Gastrocnemius medialis (tissue), 4 donors: ENCODE measurements around the gene HSD3B7. TPM values are rescaled to one million over a fixed set of nuclear protein-coding genes. Genes with fewer than 3 reads are reported as not detected.
A peak's percentile ranks its signal among the peaks of the same experiment; 100 is the strongest.

Experiments used
- ATAC-seq, 2 donors: fragments of 150-250 bp; one replicate each; pipeline ENCODE4 v1.9.1; 2016
- DNase-seq, 2 donors: peaks; one replicate each; pipeline ENCODE4 v3.0.0-alpha.2; 2019
- H3K27ac ChIP-seq, 4 donors: fragments of 200-600 bp; sonication (generic); 1 replicate in 1 of 4; 2 replicates in 3 of 4; pipeline ENCODE4 v1.5.1; 2016 to 2018; ENCODE audit warnings: mild to moderate bottlenecking in 2 of 4, moderate library complexity in 1 of 4
- H3K27me3 ChIP-seq, 3 donors: fragments of 200-600 bp; sonication (generic) in 2 of 3; 1 replicate in 1 of 3; 2 replicates in 2 of 3; pipeline versions ENCODE4 v1.5.1 to v1.6.0; 2016 to 2019; ENCODE audit warnings: mild to moderate bottlenecking in 1 of 3, moderate library complexity in 1 of 3
- H3K36me3 ChIP-seq, 2 donors: fragments of 200-600 bp; sonication (generic) in 1 of 2; one replicate each; pipeline ENCODE4 v1.5.1; 2017 to 2018
- H3K4me1 ChIP-seq, 2 donors: fragments of 200-600 bp; sonication (generic) in 1 of 2; one replicate each; pipeline ENCODE4 v1.5.1; 2016 to 2017; ENCODE audit warnings: mild to moderate bottlenecking in 2 of 2
- H3K4me3 ChIP-seq, 4 donors: fragments of 200-600 bp; sonication (generic) in 3 of 4; 1 replicate in 1 of 4; 2 replicates in 3 of 4; pipeline ENCODE4 v1.5.1; 2016 to 2019; ENCODE audit warnings: mild to moderate bottlenecking in 2 of 4
- H3K9me3 ChIP-seq, 3 donors: fragments of 200-600 bp; sonication (generic) in 2 of 3; 1 replicate in 1 of 3; 2 replicates in 2 of 3; pipeline ENCODE4 v1.5.1; 2016 to 2019
- CTCF ChIP-seq, 5 experiments: fragments of 450-650 bp in 3 of 5; fragments of 200-600 bp in 2 of 5; sonication (generic) in 2 of 5; IDR thresholded peaks in 4 of 5; conservative IDR thresholded peaks in 1 of 5; 1 replicate in 4 of 5; 2 replicates in 1 of 5; pipeline ENCODE4 v1.5.1; 2016 to 2019; ENCODE audit warnings: antibody characterized with exemption in 5 of 5, mild to moderate bottlenecking in 3 of 5, moderate library complexity in 3 of 5
- POLR2A ChIP-seq, 2 donors: fragments of 450-650 bp; IDR thresholded peaks; one replicate each; pipeline ENCODE4 v1.6.1; 2017; ENCODE audit warnings: antibody characterized with exemption in 2 of 2, mild to moderate bottlenecking in 2 of 2, moderate library complexity in 2 of 2
- in situ Hi-C, 4 donors: fragments of 200-750 bp; cut with MboI; loops; one replicate each; pipeline versions ENCODE4 v1.15.0 to v1.8.0; 2017; ENCODE audit warnings: low sequenced_read_pairs in 4 of 4
- intact Hi-C: fragments of 100-400 bp; cut with DNase I; formaldehyde crosslinking; loops from one replicate; pipeline ENCODE4 v1.15.1; 2023; ENCODE audit warnings: low total_unique reads
- total RNA-seq, 4 donors: library from RNA; depleted of rRNA; stranded (reverse); fragments of >200 nt; gene quantifications; one replicate each; pipeline versions ENCODE4 v1.1.0 to v1.2.3, GENCODE V29; 2016

Gene HSD3B7
- total RNA-seq, 4 donors from 2014 or later = 1.5 to 6.8 (median 5.4) TPM

DNA sequence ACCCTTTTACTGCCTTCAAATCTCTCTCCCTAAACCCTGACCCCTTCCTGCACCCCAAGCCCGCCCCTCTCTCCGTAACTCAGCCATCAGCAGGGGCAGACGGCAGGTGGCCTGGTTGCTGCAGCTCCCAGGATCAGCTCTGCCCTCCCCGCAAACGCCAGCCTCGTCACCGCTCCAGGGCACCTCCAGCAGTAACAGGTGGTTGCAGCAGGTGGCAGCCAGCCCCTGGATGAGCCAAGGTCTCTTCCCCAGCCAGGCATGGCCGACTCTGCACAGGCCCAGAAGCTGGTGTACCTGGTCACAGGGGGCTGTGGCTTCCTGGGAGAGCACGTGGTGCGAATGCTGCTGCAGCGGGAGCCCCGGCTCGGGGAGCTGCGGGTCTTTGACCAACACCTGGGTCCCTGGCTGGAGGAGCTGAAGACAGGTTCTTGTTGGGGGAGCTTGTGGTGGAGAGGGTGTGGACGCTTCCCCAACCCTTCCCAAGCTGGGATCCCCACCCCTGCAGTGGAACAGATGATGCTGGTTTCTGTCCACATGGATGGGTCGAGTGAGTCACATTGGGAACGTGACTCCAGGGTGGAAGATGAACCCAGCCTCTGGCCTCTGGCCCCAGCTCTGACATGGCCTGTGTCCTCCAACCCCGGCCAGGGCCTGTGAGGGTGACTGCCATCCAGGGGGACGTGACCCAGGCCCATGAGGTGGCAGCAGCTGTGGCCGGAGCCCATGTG is 558 bp downstream of the HSD3B7 start:
- intact Hi-C loops (loop anchor here (2.0 to 10.0 kb wide), 5 partner anchors 87 to 883 kb away; partner anchors contain the start of genes VKORC1, ZNF646, ZNF668 and ZNF843), in situ Hi-C loops (loop anchor here in 3 of 4 donors (10.0 to 25.0 kb wide), 5 partner anchors 102 to 877 kb away; partner anchors contain the start of genes ZNF267 (in 3 of the 3), ZNF843 (in 2 of the 3), COX6A2 (in 1 of the 3) and PRSS36 (in 1 of the 3))
- H3K9me3 ChIP-seq = no peaks in the 10 kb centered on the region
- H3K27me3 ChIP-seq = no peaks in the 10 kb centered on the region
- H3K27ac ChIP-seq = peak overlapping the region; percentile 69 to 86 (median 78)
- DNase-seq (peak; percentile 26 to 75), ATAC-seq (peak; percentile 61 to 64)
- peak overlapping the region; percentile 50 to 66 (median 55) for H3K4me3 ChIP-seq
- TF ChIP-seq POLR2A (IDR thresholded peaks at IDR 0.05) (no peak), CTCF (IDR thresholded peaks at IDR 0.05 in 4 of 5, conservative IDR thresholded peaks at IDR 0.05 in 1 of 5) (no peak)
- H3K36me3 ChIP-seq = peaks cover 0 to 27% of the 10 kb centered on the region in 2 donors
- H3K4me1 ChIP-seq = peaks cover 9 to 15% of the 10 kb centered on the region in 2 donors

GRCh38 chr16:30986129-30986991 is 1.4 kb downstream of the HSD3B7 start:
- intact Hi-C loops = loop anchor here (5.0 to 10.0 kb wide), 2 partner anchors 86 to 728 kb away; partner anchors contain the start of genes ZNF646 and ZNF668
- in situ Hi-C loops = loop anchor here in 3 of 4 donors (10.0 to 25.0 kb wide), 5 partner anchors 101 to 876 kb away; partner anchors contain the start of genes ZNF267 (in 3 of the 3), ZNF843 (in 2 of the 3), COX6A2 (in 1 of the 3) and PRSS36 (in 1 of the 3)
- H3K27me3 ChIP-seq = no peaks in the 10 kb centered on the region

GRCh38 chr16:30987581-30988190 is 2.7 kb downstream of the HSD3B7 start:
- ATAC-seq = no peak
- in situ Hi-C loops (loop anchor here in 3 of 4 donors (10.0 to 25.0 kb wide), 5 partner anchors 100 to 875 kb away; partner anchors contain the start of genes ZNF267 (in 3 of the 3), ZNF843 (in 2 of the 3), COX6A2 (in 1 of the 3) and PRSS36 (in 1 of the 3)), intact Hi-C loops (loop anchor here (5.0 to 10.0 kb wide), 2 partner anchors 85 to 727 kb away; partner anchors contain the start of genes ZNF646 and ZNF668)
- H3K27ac ChIP-seq = no peak overlapping the region
- no peak overlapping the region for H3K4me3 ChIP-seq
- no peak for DNase-seq
- H3K36me3 ChIP-seq = peaks cover 0 to 14% of the 10 kb centered on the region in 2 donors
- no peaks in the 10 kb centered on the region for H3K27me3 ChIP-seq
- peaks cover 9 to 15% of the 10 kb centered on the region in 2 donors for H3K4me1 ChIP-seq
- H3K9me3 ChIP-seq = no peaks in the 10 kb centered on the region
- TF ChIP-seq POLR2A (IDR thresholded peaks at IDR 0.05) (no peak), CTCF (IDR thresholded peaks at IDR 0.05 in 4 of 5, conservative IDR thresholded peaks at IDR 0.05 in 1 of 5) (no peak)

More at GRCh38 chr16:30986129-30986991, 1.4 kb downstream of the HSD3B7 start:
- Histone ChIP-seq H3K36me3 (peaks cover 0 to 19% of the 10 kb centered on the region in 2 donors), H3K4me3 (no peak overlapping the region), H3K27ac (peak overlapping the region; percentile 69 to 86 (median 78)), H3K9me3 (no peaks in the 10 kb centered on the region), H3K4me1 (peaks cover 9 to 15% of the 10 kb centered on the region in 2 donors)
- ATAC-seq (no peak), DNase-seq (no peak)
- no peak for TF ChIP-seq POLR2A (IDR thresholded peaks at IDR 0.05)
- no peak for TF ChIP-seq CTCF (IDR thresholded peaks at IDR 0.05 in 4 of 5, conservative IDR thresholded peaks at IDR 0.05 in 1 of 5)
